HG02642 (cell line): Measurements from ENCODE around the gene TAP2.
"Not testable (repeated sequence)": the region's sequence is repeated elsewhere in the genome, so short reads cannot be mapped to it uniquely, and the experiment has no call there.

Source experiments
- ATAC-seq: cut with Tn5 transposase; IDR thresholded peaks from one replicate; pipeline ENCODE4 v1.9.1; 2021; ENCODE audit warnings: mild to moderate bottlenecking; ENCODE audit not compliant: unreplicated experiment, poor library complexity

The TAP2 gene

GRCh38 chr6:32839356-32839755, 817 bp upstream of the TAP2 start:
- ATAC-seq: no peak

GRCh38 chr6:32837651-32838113, 857 bp downstream of the TAP2 start:
- ATAC-seq: no peak

DNA sequence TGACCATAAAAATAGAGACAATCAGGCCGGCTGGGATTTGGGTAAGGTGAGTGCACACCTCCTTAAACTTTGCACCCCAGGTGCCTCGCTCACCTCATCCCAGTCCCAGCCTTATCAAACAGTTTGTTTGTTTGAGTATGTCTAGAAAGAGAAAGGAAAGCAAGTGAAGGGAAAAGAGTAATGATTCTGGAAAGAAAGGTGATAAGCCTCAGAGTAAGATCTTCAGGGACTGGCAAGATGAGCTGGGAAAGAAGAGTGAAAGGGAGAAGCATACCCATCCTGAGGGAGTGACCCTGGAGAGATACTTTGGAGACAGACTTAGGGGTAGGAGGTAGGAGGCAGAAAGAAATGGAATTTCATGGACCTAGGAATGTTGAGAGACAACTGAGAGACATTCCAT, 1.7 kb downstream of the TAP2 start:
- ATAC-seq: no peak

DNA sequence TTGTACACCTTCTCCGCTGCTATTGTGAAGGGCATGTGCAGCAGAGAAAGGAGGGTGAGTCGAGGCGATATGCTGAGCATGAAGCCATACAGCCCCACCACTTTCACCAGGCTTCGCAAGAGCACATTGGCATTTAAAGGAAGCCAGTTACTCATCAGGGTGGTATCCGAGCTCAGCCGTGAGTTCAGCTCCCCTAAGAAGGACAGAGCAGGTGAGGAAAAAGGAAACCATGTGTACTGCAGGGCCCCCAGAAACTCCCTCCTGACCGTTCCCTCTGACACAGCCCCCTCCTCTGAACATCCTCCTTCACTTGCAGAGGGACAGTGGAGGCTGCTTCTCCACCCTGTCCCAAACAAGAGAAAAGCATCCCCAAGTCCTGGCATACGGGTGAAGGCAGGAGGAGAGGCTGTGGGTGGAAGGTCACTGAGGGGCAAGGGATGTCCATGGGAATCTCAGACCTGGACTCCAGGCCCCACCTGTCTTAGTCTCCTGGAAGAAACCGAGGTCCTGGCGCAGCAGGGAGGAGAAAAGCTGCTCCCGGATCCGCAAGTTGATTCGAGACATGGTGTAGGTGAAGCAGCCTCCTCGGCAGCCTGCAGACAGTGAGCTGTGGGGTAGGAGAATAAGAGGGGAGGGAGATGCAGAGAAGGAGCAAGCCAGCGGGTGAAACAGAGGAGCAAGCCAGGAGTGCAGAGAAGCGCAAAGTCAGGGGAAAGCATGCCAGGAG, 3.2 kb downstream of the TAP2 start:
- ATAC-seq: no peak

DNA sequence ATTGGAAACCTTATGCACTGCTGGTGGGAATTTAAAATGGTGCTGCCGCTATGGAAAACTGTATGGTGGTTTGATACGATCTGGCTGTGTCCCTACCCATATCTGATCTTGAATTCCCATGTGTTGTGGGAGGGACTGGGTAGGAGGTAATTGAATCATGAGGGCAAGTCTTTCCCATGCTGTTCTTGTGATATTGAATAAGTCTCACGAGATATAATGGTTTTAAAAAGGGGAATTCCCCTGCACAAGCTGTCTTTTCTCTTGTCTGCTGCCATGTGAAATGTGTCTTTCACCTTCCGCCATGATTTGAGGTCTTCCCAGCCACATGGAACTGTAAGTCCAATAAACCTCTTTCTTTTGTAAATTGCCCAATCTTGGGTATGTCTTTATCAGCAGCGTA, 4.9 kb downstream of the TAP2 start:
- ATAC-seq: no peak

DNA sequence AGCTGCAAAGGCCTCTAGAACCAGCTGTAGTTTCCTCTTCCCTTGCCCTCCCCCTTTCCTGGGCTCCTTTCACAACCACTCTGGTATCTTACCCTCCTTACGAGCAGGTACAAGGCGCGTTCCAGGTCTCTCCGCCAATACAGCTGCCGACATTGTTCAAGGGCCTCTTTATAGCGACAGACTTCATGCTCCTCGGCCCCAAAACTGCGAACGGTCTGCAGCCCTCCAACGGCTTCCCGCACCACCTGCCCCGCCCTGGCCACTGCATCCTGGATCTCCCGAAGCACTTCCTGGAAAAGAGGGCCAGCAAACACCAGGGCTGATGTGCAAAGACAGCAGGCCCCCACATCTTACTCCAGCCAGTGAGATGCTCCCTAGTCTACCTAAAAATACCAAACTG, 6.0 kb downstream of the TAP2 start:
- ATAC-seq: no peak

- ATAC-seq: no peak
These were observed 7.6 kb downstream of the TAP2 start for GRCh38 chr6:32830936-32831335.

- no peak for ATAC-seq
These were observed 8.5 kb downstream of the TAP2 start for GRCh38 chr6:32830017-32830416.

- ATAC-seq: no peak
These were observed 9.0 kb downstream of the TAP2 start for GRCh38 chr6:32829495-32829894.

GRCh38 chr6:32827025-32827424, 11.5 kb downstream of the TAP2 start:
- ATAC-seq: no peak

GRCh38 chr6:32825966-32826365, 12.6 kb downstream of the TAP2 start:
- no peak for ATAC-seq

DNA sequence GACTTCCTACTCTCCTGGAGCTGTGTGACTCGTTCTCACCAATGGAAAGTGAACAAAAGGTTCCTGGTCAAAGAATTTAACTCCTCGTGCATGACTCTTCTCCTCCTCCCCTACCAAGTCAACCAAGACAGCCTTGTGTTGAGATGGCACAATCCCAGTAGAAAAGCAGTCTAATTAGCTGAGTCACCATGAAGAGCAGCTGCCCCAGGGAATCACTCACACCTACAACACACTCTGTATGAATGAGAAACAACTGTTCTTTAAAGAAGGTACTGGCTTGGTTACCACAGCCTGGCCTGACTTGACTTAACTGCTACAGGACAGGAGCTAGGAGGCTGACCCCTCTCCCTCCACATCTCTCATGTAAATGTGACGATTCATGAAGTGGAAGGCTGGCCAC, 18.8 kb downstream of the TAP2 start:
- ATAC-seq: no peak

- ATAC-seq: no peak
These were observed 19.7 kb downstream of the TAP2 start for GRCh38 chr6:32818867-32819266.

DNA sequence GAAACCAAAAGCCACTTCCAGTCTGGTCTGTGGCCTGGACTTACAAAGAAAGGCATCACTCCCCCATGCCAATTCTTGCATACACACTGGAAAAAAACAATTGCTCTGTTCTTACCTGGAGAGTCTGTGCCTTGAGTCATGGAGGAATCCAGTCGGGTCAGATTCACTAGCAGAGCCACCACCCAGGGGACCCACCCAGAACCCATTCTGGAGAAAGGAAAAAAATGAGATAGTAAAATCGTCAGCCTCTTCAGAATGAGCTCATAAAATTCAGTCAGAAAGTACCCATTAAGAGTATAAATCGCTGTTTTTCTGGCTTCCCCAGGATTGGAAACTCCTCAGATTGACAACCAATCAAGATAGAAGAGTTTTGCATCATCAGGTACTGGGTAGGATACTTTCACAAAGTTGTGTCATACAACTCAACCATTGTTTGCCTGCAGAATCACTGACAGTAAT, 21.8 kb downstream of the TAP2 start, which contains the start of gene HLA-DOB:
Gene HLA-DOB, minus strand, starts transcription at position 257 of the 459 bp plus-strand sequence. Its CDS starts 51 bp downstream, at position 206.
- no peak for ATAC-seq

GRCh38 chr6:32815996-32816395, 22.5 kb downstream of the TAP2 start:
- peak; percentile 49 for ATAC-seq

GRCh38 chr6:32815115-32815514, 23.4 kb downstream of the TAP2 start:
- no peak for ATAC-seq

DNA sequence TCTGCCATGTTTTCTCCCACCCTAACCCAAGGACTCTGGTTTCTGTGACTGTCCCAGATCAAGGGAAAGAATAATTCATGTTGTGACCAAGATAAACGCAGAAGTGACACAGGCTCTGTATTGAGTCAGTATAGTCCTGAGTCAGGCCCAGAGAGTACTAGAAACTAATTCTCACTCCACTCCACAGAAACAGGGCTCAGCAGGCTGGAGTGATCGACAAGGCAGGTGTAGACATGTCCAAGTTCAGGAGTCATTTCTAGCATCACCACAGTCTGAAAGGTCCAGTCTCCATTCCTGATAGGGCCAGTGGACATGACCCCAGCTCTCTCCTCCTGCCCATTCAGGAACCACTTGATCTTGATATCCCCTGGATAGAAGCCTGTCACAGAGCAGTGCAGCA, 24.4 kb downstream of the TAP2 start:
- ATAC-seq: no peak

DNA sequence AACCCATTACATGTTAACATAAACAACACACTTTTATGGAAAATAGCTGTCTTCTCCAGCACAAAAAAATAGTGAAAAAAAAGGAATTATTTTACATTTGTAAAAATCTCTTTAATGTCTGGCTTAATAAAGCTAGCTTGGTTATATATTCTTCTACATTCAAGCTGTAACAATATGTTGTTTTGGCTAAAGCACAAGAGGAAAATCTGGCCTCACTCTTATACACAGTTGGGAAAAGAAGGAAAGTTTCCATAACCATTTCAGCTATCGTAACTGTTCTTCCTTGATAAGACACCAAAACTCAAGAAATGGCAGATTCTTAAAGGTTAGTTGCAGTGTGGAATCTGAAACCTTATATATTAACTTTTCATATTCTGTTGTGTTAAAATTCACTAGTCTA, 29.4 kb downstream of the TAP2 start:
- no peak for ATAC-seq

DNA sequence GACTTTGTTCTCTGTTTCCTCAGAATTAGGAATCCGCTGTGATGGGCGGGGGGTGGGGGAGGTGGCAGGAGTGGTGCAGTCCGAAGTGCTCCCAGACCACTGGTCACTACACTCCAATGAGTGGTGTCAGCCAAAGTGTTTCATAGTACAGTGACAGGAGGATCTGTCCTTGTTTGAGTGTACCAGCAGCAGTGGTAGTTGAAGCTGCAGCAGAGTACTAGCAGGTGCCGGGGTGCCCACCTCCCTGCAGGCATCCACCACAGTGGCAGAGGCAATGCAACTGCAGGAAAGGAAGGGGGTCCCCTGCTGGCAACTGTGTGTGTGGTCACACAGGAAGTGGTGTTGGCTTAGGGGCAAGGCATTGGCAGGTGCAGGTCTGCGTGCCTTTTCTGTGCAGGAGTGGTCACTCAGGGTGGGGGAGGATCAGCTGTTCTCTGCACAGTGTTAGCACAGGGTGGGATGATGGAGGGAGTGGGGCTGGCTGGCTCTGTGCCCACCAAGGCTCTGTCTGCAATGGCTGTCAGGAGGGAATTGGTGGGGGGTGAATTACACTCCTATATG, 31.4 kb downstream of the TAP2 start:
- no peak for ATAC-seq

- ATAC-seq: not testable (repeated sequence)
These were observed 33.1 kb downstream of the TAP2 start for GRCh38 chr6:32805404-32805803.

DNA sequence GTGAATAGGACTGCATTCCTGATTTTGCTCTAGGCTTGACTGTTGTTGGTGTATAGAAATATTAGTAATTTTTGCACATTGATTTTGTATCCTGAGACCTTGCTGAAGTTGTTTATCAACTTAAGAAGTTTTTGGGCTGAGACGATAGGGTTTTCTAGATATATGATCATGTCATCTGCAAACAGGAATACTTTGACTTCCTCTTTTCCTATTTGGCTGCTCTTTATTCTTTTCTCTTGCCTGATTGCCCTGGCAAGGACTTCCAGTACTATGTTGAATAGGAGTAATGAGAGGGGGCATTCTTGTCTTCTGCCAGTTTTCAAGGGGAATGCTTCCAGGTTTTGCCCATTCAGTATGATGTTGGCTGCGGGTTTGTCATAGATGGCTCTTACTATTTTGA, 35.1 kb downstream of the TAP2 start:
- no peak for ATAC-seq

GRCh38 chr6:32799740-32800139, 38.8 kb downstream of the TAP2 start:
- ATAC-seq: no peak
